Epithelial cell of proximal tubule (primary cell): Measurements from ENCODE around the gene PPP1R3E. TPM values are rescaled to one million over a fixed set of nuclear protein-coding genes. Genes with fewer than 3 reads are reported as not detected.
"Not testable (repeated sequence)": the region's sequence is repeated elsewhere in the genome, so short reads cannot be mapped to it uniquely, and the experiment has no call there.

ENCODE experiments used
- DNase-seq: peaks from one replicate; pipeline ENCODE4 v3.0.0-alpha.2; 2011; ENCODE audit warnings: low read depth
- H3K4me3 ChIP-seq: 2 replicates; pipeline ENCODE4 v1.5.1; 2011; ENCODE audit warnings: low read depth, mild to moderate bottlenecking, low read length
- CTCF ChIP-seq: conservative IDR thresholded peaks from 2 replicates; pipeline ENCODE4 v1.5.1; 2012; ENCODE audit warnings: low read depth, mild to moderate bottlenecking, low read length
- total RNA-seq: library from RNA; depleted of rRNA; stranded (reverse); fragments of >200 nt; gene quantifications from 2 replicates; pipeline ENCODE4 v1.2.3, GENCODE V29; 2015

The PPP1R3E gene
- total RNA-seq, 1 donor from 2014 or later, result 1.6 TPM

- H3K4me3 ChIP-seq, result no peak overlapping the region
- no peak for DNase-seq
- TF ChIP-seq CTCF, result no peak
These were observed 43.5 kb upstream of the PPP1R3E start for GRCh38 chr14:23345987-23346692.

GRCh38 chr14:23344481-23344880, 41.8 kb upstream of the PPP1R3E start:
- no peak overlapping the region for H3K4me3 ChIP-seq
- peak; percentile 15 for TF ChIP-seq CTCF
- no peak for DNase-seq

GRCh38 chr14:23339506-23340268, 37.0 kb upstream of the PPP1R3E start:
- no peak for TF ChIP-seq CTCF
- DNase-seq, result no peak
- no peak overlapping the region for H3K4me3 ChIP-seq

GRCh38 chr14:23335623-23336022, 33.0 kb upstream of the PPP1R3E start:
- no peak for TF ChIP-seq CTCF
- no peak for DNase-seq
- no peak overlapping the region for H3K4me3 ChIP-seq

- peak; percentile 94 for TF ChIP-seq CTCF
- DNase-seq, result peak; percentile 46
- no peak overlapping the region for H3K4me3 ChIP-seq
These were observed 25.5 kb upstream of the PPP1R3E start for GRCh38 chr14:23327947-23328744.

- no peak for TF ChIP-seq CTCF
- H3K4me3 ChIP-seq, result no peak overlapping the region
- no peak for DNase-seq
These were observed 24.1 kb upstream of the PPP1R3E start for GRCh38 chr14:23326491-23327332.

GRCh38 chr14:23325746-23326145, 23.1 kb upstream of the PPP1R3E start:
- not testable (repeated sequence) for H3K4me3 ChIP-seq, DNase-seq
